Testis (tissue), 2 donors: Measurements from ENCODE around the gene CCDC73.

Experiments
- CTCF ChIP-seq, 3 experiments: fragments of 450-650 bp in 2 of 3; fragments of 200-600 bp in 1 of 3; sonication (generic) in 1 of 3; IDR thresholded peaks; one replicate each; pipeline ENCODE4 v1.5.1; 2016 to 2019; ENCODE audit warnings: antibody characterized with exemption in 3 of 3, mild to moderate bottlenecking in 2 of 3, moderate library complexity in 1 of 3
- POLR2A ChIP-seq: fragments of 450-650 bp; IDR thresholded peaks from one replicate; pipeline ENCODE4 v1.6.1; 2017; ENCODE audit warnings: antibody characterized with exemption, mild to moderate bottlenecking, moderate library complexity

- TF ChIP-seq CTCF (IDR thresholded peaks at IDR 0.05): no peak
- TF ChIP-seq POLR2A: no peak
Measured at GRCh38 chr11:32774081-32774480, 20.4 kb downstream of the CCDC73 start.
